K562 (cell line): ENCODE measurements around the gene ZC3H11A. TPM values are rescaled to one million over a fixed set of nuclear protein-coding genes. Genes with fewer than 3 reads are reported as not detected.

Source experiments
- ATAC-seq: fragments of 200-7000 bp; cut with Tn5 transposase; 3 replicates; pipeline ENCODE4 v1.9.1; 2020; ENCODE audit warnings: moderate library complexity
- BruUV-seq: library from RNA; stranded (reverse); fragments of 400-500 nt; replicated peaks from 2 replicates; lab custom pipeline; 2021; lab: Mats Ljungman, UMichigan
- CTCF ChIA-PET: fragments of 300-600 bp; formaldehyde crosslinking; extraction: SDS; loops from one replicate; lab custom pipeline; 2021; ENCODE audit warnings: low intra/inter-chr PET ratio; lab: Yijun Ruan, JAX
- POLR2A ChIA-PET: fragments of 300-600, 350-650 bp; sonication (Branson Sonifier 250); formaldehyde crosslinking; extraction: SDS; loops from one replicate; lab custom pipeline; 2021; ENCODE audit warnings: antibody characterized with exemption, inconsistent platforms; lab: Yijun Ruan, JAX
- DNase-seq, 4 experiments: peaks; one replicate each; pipeline versions ENCODE4 v3.0.0 to v3.0.0-alpha.2; 2011 to 2018; ENCODE audit warnings: low spot score in 3 of 4, mixed read lengths in 3 of 4; ENCODE audit errors: extremely low read depth in 1 of 4
- FAIRE-seq: peaks from 2 replicates; lab custom pipeline; 2011; peaks lifted over from hg19 to GRCh38; lab: Jason Lieb, UNC
- H2AFZ ChIP-seq: 2 replicates; pipeline ENCODE4 v1.6.0; 2011; ENCODE audit warnings: low read depth, low read length, control low read depth, inconsistent platforms
- H3K27ac ChIP-seq: fragments of 200-600 bp; 3 replicates; pipeline ENCODE4 v1.8.0; 2011; ENCODE audit warnings: low read depth, mild to moderate bottlenecking, control low read depth, inconsistent platforms, low read length, moderate library complexity, mixed read lengths; ENCODE audit errors: extremely low read depth
- H3K27me3 ChIP-seq, 2 experiments: fragments of 300-600 bp in 1 of 2; 2 replicates in 1 of 2; 3 replicates in 1 of 2; pipeline versions ENCODE4 v1.6.0 to v1.8.0; 2011; ENCODE audit warnings: inconsistent platforms in 2 of 2, low read length in 2 of 2, mild to moderate bottlenecking in 1 of 2, mixed read lengths in 1 of 2, moderate library complexity in 1 of 2; ENCODE audit not compliant: control insufficient read depth in 2 of 2, insufficient read depth in 2 of 2
- H3K36me3 ChIP-seq: fragments of 300-600 bp; 3 replicates; pipeline ENCODE4 v1.8.0; 2011; ENCODE audit warnings: mild to moderate bottlenecking, low read length, inconsistent platforms; ENCODE audit not compliant: control insufficient read depth, insufficient read depth
- H3K4me1 ChIP-seq, 2 experiments: fragments of 200-600 bp in 1 of 2; replicated peaks in 1 of 2; 2 replicates in 1 of 2; 3 replicates in 1 of 2; pipeline versions ENCODE4 v1.5.1 to v1.8.0; 2011; ENCODE audit warnings: inconsistent platforms in 2 of 2, low read length in 2 of 2, mild to moderate bottlenecking in 1 of 2, mixed read lengths in 1 of 2, moderate library complexity in 1 of 2; ENCODE audit not compliant: control insufficient read depth in 2 of 2, insufficient read depth in 2 of 2
- H3K4me2 ChIP-seq: 2 replicates; pipeline ENCODE4 v1.6.1; 2011; ENCODE audit warnings: low read length, control low read depth, inconsistent platforms, mixed read lengths; ENCODE audit not compliant: insufficient read depth
- H3K4me3 ChIP-seq: fragments of 200-600 bp; sonication (generic), shearing (Covaris generic); 2 replicates; pipeline ENCODE4 v1.5.1; 2016; ENCODE audit warnings: control low read depth, inconsistent platforms
- H3K79me2 ChIP-seq: fragments of 200-600 bp; 3 replicates; pipeline ENCODE4 v1.8.0; 2011; ENCODE audit warnings: low read length, inconsistent platforms; ENCODE audit not compliant: control insufficient read depth, insufficient read depth
- H3K9ac ChIP-seq, 2 experiments: 2 replicates each; pipeline versions ENCODE4 v1.6.0 to v1.6.1; 2011; ENCODE audit warnings: low read depth in 2 of 2, low read length in 2 of 2, control low read depth in 1 of 2, inconsistent platforms in 1 of 2, mild to moderate bottlenecking in 1 of 2, mixed read lengths in 1 of 2; ENCODE audit not compliant: insufficient read depth in 1 of 2
- H3K9me1 ChIP-seq: one replicate; pipeline ENCODE4 v1.6.0; 2011; ENCODE audit warnings: inconsistent platforms, mild to moderate bottlenecking, low read length, moderate library complexity; ENCODE audit not compliant: control insufficient read depth, insufficient read depth
- H3K9me3 ChIP-seq: replicated peaks from 2 replicates; pipeline ENCODE4 v1.5.1; 2011; ENCODE audit warnings: low read depth, low read length, inconsistent platforms; ENCODE audit not compliant: control insufficient read depth, insufficient read depth
- H4K20me1 ChIP-seq: replicated peaks from 2 replicates; pipeline ENCODE4 v1.6.1; 2011; ENCODE audit warnings: low read length, inconsistent platforms, mixed read lengths; ENCODE audit not compliant: control insufficient read depth, insufficient read depth
- HNRNPK ChIP-seq: fragments of 200-400 bp; formaldehyde crosslinking; IDR thresholded peaks from one replicate; pipeline ENCODE4 v1.6.1; 2018; ENCODE audit warnings: mild to moderate bottlenecking, low read depth, low read length; ENCODE audit not compliant: poor library complexity, severe bottlenecking
- LEF1 ChIP-seq: fragments of 450-650 bp; IDR thresholded peaks from 2 replicates; pipeline ENCODE4 v1.6.1; 2016; ENCODE audit warnings: mild to moderate bottlenecking
- MECOM ChIP-seq: fragments of 250-450 bp; sonication (Bioruptor Pico); IDR thresholded peaks from 2 replicates; pipeline ENCODE4 v1.8.0; 2022; ENCODE audit warnings: inconsistent platforms
- NFE2 ChIP-seq: IDR thresholded peaks from 2 replicates; pipeline ENCODE4 v1.6.1; 2014; ENCODE audit warnings: antibody characterized with exemption, low read depth
- NR2C1 ChIP-seq, 2 experiments: fragments of 450-650 bp; IDR thresholded peaks; 2 replicates each; pipeline ENCODE4 v1.6.1; 2017; ENCODE audit warnings: mild to moderate bottlenecking in 2 of 2, antibody characterized with exemption in 1 of 2, inconsistent platforms in 1 of 2, missing compliant biosample characterization in 1 of 2, missing genetic modification characterization in 1 of 2
- PCBP1 ChIP-seq: fragments of 200-400 bp; formaldehyde crosslinking; IDR thresholded peaks from 2 replicates; pipeline ENCODE4 v1.6.1; 2018; ENCODE audit warnings: mild to moderate bottlenecking, low read depth, low read length; ENCODE audit not compliant: poor library complexity, severe bottlenecking
- TFAM ChIP-seq: fragments of 250-450 bp; sonication (Bioruptor Pico); conservative IDR thresholded peaks from 2 replicates; pipeline ENCODE4 v1.5.0; 2021; ENCODE audit warnings: mild to moderate bottlenecking, moderate library complexity
- ZNF3 ChIP-seq: fragments of 250-450 bp; sonication (Bioruptor Pico); IDR thresholded peaks from 2 replicates; pipeline ENCODE4 v1.5.0; 2021; ENCODE audit warnings: mild to moderate bottlenecking, moderate library complexity
- WGBS: fragments of 100-300 bp; shearing (Covaris generic); methylation state at CpG from one replicate; pipeline ENCODE4 v1.1.6; 2016; ENCODE audit warnings: low coverage, mixed read lengths; ENCODE audit not compliant: insufficient coverage; ENCODE audit errors: missing lambda C conversion rate; 5-methylcytosine and 5-hydroxymethylcytosine counted together
- in situ Hi-C: fragments of 300-500 bp; cut with MboI; formaldehyde crosslinking; loops from 4 replicates; pipeline ENCODE4 v1.15.0; 2018; ENCODE audit warnings: inconsistent platforms, mixed read lengths
- intact Hi-C: fragments of 100-400 bp; cut with micrococcal nuclease; formaldehyde crosslinking; loops from 2 replicates; pipeline ENCODE4 v1.14.2; 2022
- polyA plus RNA-seq, 8 experiments: library from polyadenylated mRNA; depleted of rRNA in 4 of 8; stranded (reverse) in 5 of 8; unstranded in 3 of 8; fragments of >200 nt; fragmentation: Nextera tagmentation in 2 of 8; fragmentation: Illumina TruSeq in 1 of 8; extraction: Ambion mirVana in 2 of 8; extraction: Trizol in 1 of 8; gene quantifications; 2 replicates each; pipeline versions ENCODE4 v1.2.1 to v1.2.3, GENCODE V29; 2011 to 2014; ENCODE audit warnings: inconsistent platforms in 1 of 8, missing spikeins in 1 of 8
- total RNA-seq, 7 experiments: library from RNA; depleted of rRNA in 6 of 7; stranded (reverse); fragments of >200 nt in 6 of 7; fragmentation: Illumina TruSeq in 2 of 7; extraction: Trizol in 2 of 7; gene quantifications; 2 replicates each; pipeline versions ENCODE4 v1.2.1 to v1.2.3, GENCODE V29; 2011 to 2021; ENCODE audit warnings: low replicate concordance in 1 of 7
- TF ChIP-seq, protein P1 (sequence below): sonication (generic); formaldehyde crosslinking; IDR thresholded peaks from 2 replicates; pipeline ENCODE4 v1.5.0; 2020; ENCODE audit warnings: missing genetic modification reagents
- TF ChIP-seq, protein P2 (sequence below), 2 experiments: fragments of 450-650 bp in 1 of 2; sonication (generic) in 1 of 2; formaldehyde crosslinking in 1 of 2; IDR thresholded peaks in 1 of 2; conservative IDR thresholded peaks in 1 of 2; 2 replicates each; pipeline versions ENCODE4 v1.6.1 to v1.8.1; 2016 to 2023; ENCODE audit warnings: mild to moderate bottlenecking in 2 of 2, moderate library complexity in 2 of 2, inconsistent platforms in 1 of 2, missing genetic modification reagents in 1 of 2
- TF ChIP-seq, protein P3 (sequence below): fragments of 250-450 bp; sonication (Bioruptor Pico); IDR thresholded peaks from 2 replicates; pipeline ENCODE4 v1.5.0; 2020; ENCODE audit warnings: mild to moderate bottlenecking, borderline replicate concordance

Gene ZC3H11A
- total and polyA plus RNA-seq, 9 of the 15 experiments (the other 6 are each of a cell fraction or from before 2014, with no cell fraction given), result 34.2 to 137 (median 102) TPM

DNA sequence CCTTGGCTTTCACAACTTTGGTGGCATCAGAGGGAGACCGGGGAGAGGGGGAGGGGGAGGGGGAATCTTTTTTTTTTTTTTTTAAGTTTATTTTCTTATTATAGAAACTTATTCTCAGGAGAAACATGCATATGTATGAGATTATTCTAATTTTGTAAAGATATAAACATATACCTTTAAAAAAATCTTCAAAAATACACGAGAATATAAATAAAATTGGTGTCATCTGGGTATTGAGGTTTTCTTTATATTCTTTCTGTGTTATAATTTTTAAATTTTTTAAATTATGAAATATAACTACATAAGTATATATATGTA is 47.1 kb downstream of the ZC3H11A start:
- intact Hi-C loops (no loop called here), in situ Hi-C loops (no loop called here)
- DNase-seq, result no peak
- Histone ChIP-seq H3K9me3 (no peaks in the 10 kb centered on the region), H2AFZ (no peak overlapping the region)
- 100% methylated on average over 1 of the region's 2 CpGs for WGBS
- POLR2A ChIA-PET, result no interaction called here
- peak; percentile 56 for TF ChIP-seq PCBP1
- TF ChIP-seq HNRNPK, result peak; percentile 93
- TF ChIP-seq, protein P1, sequence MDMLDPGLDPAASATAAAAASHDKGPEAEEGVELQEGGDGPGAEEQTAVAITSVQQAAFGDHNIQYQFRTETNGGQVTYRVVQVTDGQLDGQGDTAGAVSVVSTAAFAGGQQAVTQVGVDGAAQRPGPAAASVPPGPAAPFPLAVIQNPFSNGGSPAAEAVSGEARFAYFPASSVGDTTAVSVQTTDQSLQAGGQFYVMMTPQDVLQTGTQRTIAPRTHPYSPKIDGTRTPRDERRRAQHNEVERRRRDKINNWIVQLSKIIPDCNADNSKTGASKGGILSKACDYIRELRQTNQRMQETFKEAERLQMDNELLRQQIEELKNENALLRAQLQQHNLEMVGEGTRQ (CRISPR knock-in tag), result no peak
- TF ChIP-seq, all 486 proteins: peak for 2
- BruUV-seq, result no TSS peak
- Histone ChIP-seq H3K9ac (no peak overlapping the region), H3K4me2 (no peak overlapping the region), H3K27ac (no peak overlapping the region), H3K79me2 (no peaks in the 10 kb centered on the region), H3K27me3 (no peaks in the 10 kb centered on the region), H3K4me3 (no peak overlapping the region), H3K36me3 (peaks cover 75% of the 10 kb centered on the region), H4K20me1 (no peaks in the 10 kb centered on the region), H3K9me1 (no peaks in the 10 kb centered on the region), H3K4me1 (no peaks in the 10 kb centered on the region)
- FAIRE-seq (no peak), ATAC-seq (no peak)
- CTCF ChIA-PET, result no interaction called here

DNA sequence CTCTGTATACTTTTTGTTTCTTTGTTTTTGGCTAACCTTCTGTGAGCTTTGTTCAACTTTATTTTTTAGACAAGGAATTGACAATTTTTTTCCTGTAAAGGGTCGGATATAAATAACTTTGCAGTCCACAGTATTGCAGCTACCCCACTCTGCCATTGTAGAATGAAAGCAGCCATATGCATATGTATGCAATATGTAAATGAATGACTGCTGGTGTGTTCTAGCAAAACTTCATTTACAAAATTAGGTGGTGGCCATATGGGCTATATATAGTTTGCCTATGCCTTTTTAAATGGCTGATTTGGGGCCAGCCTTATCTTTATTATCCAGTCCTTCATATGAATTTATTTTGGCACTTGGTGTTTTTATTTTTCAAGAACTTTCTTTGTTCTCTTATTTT is 48.0 kb downstream of the ZC3H11A start:
- in situ Hi-C loops, result no loop called here
- Histone ChIP-seq H3K4me1 (no peaks in the 10 kb centered on the region), H3K9me1 (no peaks in the 10 kb centered on the region), H3K27ac (no peak overlapping the region), H4K20me1 (no peaks in the 10 kb centered on the region), H3K79me2 (no peaks in the 10 kb centered on the region), H3K4me3 (no peak overlapping the region), H3K9ac (no peak overlapping the region), H3K27me3 (no peaks in the 10 kb centered on the region), H2AFZ (no peak overlapping the region), H3K9me3 (no peaks in the 10 kb centered on the region), H3K36me3 (peaks cover 75% of the 10 kb centered on the region), H3K4me2 (no peak overlapping the region)
- ATAC-seq, result no peak
- CTCF ChIA-PET, result no interaction called here
- POLR2A ChIA-PET, result no interaction called here
- intact Hi-C loops, result no loop called here
- BruUV-seq, result no TSS peak
- 100% methylated on average over 1 of the region's 1 CpG for WGBS
- DNase-seq, result no peak
- no peak for FAIRE-seq
- TF ChIP-seq TFAM (CRISPR knock-in tag), result no peak
- TF ChIP-seq, protein P2, sequence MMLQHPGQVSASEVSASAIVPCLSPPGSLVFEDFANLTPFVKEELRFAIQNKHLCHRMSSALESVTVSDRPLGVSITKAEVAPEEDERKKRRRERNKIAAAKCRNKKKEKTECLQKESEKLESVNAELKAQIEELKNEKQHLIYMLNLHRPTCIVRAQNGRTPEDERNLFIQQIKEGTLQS (IDR thresholded peaks at IDR 0.05), result no peak
- TF ChIP-seq, protein P2 (CRISPR knock-in tag; conservative IDR thresholded peaks at IDR 0.05), result no peak
- no peak for TF ChIP-seq NFE2
- TF ChIP-seq NR2C1 (IDR thresholded peaks at IDR 0.05), result no peak
- no peak for TF ChIP-seq NR2C1 (tag; IDR thresholded peaks at IDR 0.05)
- no peak for TF ChIP-seq ZNF3 (CRISPR knock-in tag)
- TF ChIP-seq MECOM, result no peak
- no peak for TF ChIP-seq LEF1
- TF ChIP-seq, protein P3, sequence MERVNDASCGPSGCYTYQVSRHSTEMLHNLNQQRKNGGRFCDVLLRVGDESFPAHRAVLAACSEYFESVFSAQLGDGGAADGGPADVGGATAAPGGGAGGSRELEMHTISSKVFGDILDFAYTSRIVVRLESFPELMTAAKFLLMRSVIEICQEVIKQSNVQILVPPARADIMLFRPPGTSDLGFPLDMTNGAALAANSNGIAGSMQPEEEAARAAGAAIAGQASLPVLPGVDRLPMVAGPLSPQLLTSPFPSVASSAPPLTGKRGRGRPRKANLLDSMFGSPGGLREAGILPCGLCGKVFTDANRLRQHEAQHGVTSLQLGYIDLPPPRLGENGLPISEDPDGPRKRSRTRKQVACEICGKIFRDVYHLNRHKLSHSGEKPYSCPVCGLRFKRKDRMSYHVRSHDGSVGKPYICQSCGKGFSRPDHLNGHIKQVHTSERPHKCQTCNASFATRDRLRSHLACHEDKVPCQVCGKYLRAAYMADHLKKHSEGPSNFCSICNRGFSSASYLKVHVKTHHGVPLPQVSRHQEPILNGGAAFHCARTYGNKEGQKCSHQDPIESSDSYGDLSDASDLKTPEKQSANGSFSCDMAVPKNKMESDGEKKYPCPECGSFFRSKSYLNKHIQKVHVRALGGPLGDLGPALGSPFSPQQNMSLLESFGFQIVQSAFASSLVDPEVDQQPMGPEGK, result no peak
